Measurements from ENCODE around the gene ORM2. TPM values are rescaled to one million over a fixed set of nuclear protein-coding genes. Genes with fewer than 3 reads are reported as not detected.

Gene ORM2
- total RNA-seq, 4 donors from 2014 or later, result not detected

DNA sequence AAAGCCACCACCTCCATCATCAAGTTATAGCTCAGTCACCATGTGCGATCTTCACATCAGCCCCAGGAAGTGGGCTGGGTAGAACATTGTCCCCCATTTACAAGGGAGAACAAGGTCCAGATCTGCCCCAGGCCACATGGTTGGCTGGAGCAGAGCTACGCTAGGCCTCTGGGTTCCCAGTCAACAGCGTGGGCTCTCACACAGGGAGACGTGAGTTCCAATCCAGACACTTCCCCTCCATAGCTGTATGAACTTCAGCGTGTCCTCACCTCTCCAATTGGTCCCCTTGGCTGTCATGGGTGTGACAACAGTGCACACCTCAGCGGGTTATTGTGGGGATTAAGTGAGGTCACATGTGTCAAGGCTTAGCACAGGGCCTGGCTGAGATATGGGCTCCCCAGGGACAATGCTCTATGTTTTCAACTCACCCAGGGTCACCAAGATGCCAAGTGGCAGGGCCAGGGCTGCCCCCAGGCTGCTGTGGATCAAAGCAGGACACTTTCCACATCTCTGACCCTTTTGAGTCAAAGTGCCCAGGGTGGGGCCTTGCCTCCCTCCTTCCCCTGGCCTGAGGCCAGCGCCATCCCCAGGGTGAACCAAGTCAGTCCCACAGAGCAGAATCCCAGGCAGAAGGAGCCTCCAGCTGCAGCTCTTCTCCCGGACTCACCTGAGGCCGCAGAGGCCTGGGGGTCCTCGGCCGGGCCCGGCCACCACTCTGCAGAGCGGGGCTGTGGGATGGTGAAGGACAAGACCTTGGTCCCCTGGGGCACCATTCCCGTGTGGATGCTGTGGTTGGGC is 38.3 kb downstream of the ORM2 start:
- H3K4me3 ChIP-seq, result no peak overlapping the region
- peak overlapping the region; percentile 70 to 94 (median 78) for H3K27ac ChIP-seq

GRCh38 chr9:114369216-114370130 is 39.8 kb downstream of the ORM2 start:
- Histone ChIP-seq H3K27ac (peak overlapping the region; percentile 7 to 94 (median 82)), H3K27me3 (no peaks in the 10 kb centered on the region), H3K36me3 (peaks cover 0 to 45% (median 0%) of the 10 kb centered on the region in 3 donors), H3K9me3 (no peaks in the 10 kb centered on the region), H3K4me1 (peaks cover 0 to 73% (median 43%) of the 10 kb centered on the region in 4 donors), H3K4me3 (no peak overlapping the region)
- TF ChIP-seq POLR2A (IDR thresholded peaks at IDR 0.05), result no peak
- TF ChIP-seq CTCF (IDR thresholded peaks at IDR 0.05), result no peak
- no peak for DNase-seq

More for the DNA sequence above, 38.3 kb downstream of the ORM2 start:
- TF ChIP-seq POLR2A (IDR thresholded peaks at IDR 0.05) (no peak), CTCF (IDR thresholded peaks at IDR 0.05) (no peak)
- H3K27me3 ChIP-seq, result no peaks in the 10 kb centered on the region
- peaks cover 0 to 76% (median 47%) of the 10 kb centered on the region in 4 donors for H3K4me1 ChIP-seq
- peaks cover 0 to 50% (median 0%) of the 10 kb centered on the region in 3 donors for H3K36me3 ChIP-seq
- H3K9me3 ChIP-seq, result no peaks in the 10 kb centered on the region
- DNase-seq, result peak in 1 of 3 donors; percentile 42

DNA sequence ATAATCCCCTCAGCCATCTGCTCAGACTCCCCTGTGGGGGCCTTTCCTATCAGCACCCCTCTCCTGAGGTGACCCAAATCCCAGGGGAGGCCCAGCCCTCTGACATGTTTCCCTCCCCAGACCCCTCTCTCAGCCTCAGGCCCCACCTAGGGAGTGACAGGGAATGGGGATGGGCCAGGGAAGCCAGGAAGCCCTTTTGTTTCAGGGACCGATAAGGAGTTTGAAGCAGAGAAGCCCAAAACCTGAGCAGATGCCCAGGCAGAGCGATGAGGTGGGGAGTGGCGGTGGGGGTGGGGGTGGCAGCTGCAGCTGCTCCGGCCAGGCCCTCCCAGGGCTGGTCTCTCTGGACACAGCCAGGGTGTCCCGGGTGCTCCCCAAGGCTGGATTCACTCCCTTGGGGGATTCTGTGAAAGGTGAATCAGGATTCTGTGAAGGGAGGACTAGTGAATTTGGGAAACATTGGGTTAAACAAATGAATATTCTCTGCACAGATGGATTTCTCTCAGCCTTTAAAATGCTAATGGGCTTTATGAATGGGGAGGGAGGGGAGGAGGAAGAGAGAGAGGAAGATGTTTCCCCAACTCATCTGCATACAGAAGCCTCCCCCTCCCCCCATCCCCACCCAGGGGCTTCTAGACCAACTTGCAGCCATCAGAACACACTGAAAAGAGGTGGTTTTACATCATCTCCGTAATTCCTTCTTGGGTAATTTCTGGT is 40.7 kb downstream of the ORM2 start:
- H3K9me3 ChIP-seq, result no peaks in the 10 kb centered on the region
- DNase-seq, result peak in 1 of 3 donors; percentile 24

GRCh38 chr9:114370968-114371320 is 41.3 kb downstream of the ORM2 start:
- peak overlapping the region; percentile 76 to 94 (median 82) for H3K27ac ChIP-seq

More for the DNA sequence above, 40.7 kb downstream of the ORM2 start:
- no peaks in the 10 kb centered on the region for H3K27me3 ChIP-seq
- H3K27ac ChIP-seq, result peak overlapping the region; percentile 76 to 94 (median 82)
- no peak overlapping the region for H3K4me3 ChIP-seq
- TF ChIP-seq POLR2A (IDR thresholded peaks at IDR 0.05), result no peak
- TF ChIP-seq CTCF (IDR thresholded peaks at IDR 0.05), result no peak
- peaks cover 0 to 65% (median 45%) of the 10 kb centered on the region in 4 donors for H3K4me1 ChIP-seq
- peaks cover 0 to 37% (median 0%) of the 10 kb centered on the region in 3 donors for H3K36me3 ChIP-seq

More at GRCh38 chr9:114370968-114371320, 41.3 kb downstream of the ORM2 start:
- Histone ChIP-seq H3K4me3 (no peak overlapping the region), H3K36me3 (peaks cover 0 to 37% (median 0%) of the 10 kb centered on the region in 3 donors), H3K4me1 (peaks cover 0 to 61% (median 42%) of the 10 kb centered on the region in 4 donors), H3K27me3 (no peaks in the 10 kb centered on the region), H3K9me3 (no peaks in the 10 kb centered on the region)
- TF ChIP-seq POLR2A (IDR thresholded peaks at IDR 0.05) (no peak), CTCF (IDR thresholded peaks at IDR 0.05) (no peak)
- peak in 1 of 3 donors; percentile 29 for DNase-seq

All from Peyer's patch (tissue), 4 donors.